HepG2 (cell line): ENCODE results near the gene PIGN. TPM values are rescaled to one million over a fixed set of nuclear protein-coding genes. Genes with fewer than 3 reads are reported as not detected.

ENCODE experiments used
- ATAC-seq: fragments of 200-7000 bp; cut with Tn5 transposase; 3 replicates; pipeline ENCODE4 v1.9.1; 2020; ENCODE audit warnings: mild to moderate bottlenecking, moderate library complexity
- BruUV-seq: library from RNA; stranded (reverse); fragments of 400-500 nt; replicated peaks from 2 replicates; lab custom pipeline; 2021; lab: Mats Ljungman, UMichigan
- CTCF ChIA-PET: fragments of 300-600 bp; formaldehyde crosslinking; extraction: SDS; loops from one replicate; lab custom pipeline; 2021; ENCODE audit warnings: low total read pairs, inconsistent platforms, low intra/inter-chr PET ratio; lab: Yijun Ruan, JAX
- POLR2A ChIA-PET: fragments of 350-600 bp; sonication (Branson Sonifier 250); formaldehyde crosslinking; loops from one replicate; lab custom pipeline; 2020; ENCODE audit warnings: antibody characterized with exemption, inconsistent platforms; lab: Yijun Ruan, JAX
- DNase-seq: peaks from one replicate; pipeline ENCODE4 v3.0.0-alpha.2; 2015; ENCODE audit warnings: low spot score
- FAIRE-seq: peaks from 3 replicates; lab custom pipeline; 2011; peaks lifted over from hg19 to GRCh38; lab: Jason Lieb, UNC
- H2AFZ ChIP-seq: one replicate; pipeline ENCODE4 v1.6.1; 2011; ENCODE audit warnings: low read length, inconsistent platforms
- H3K27ac ChIP-seq: fragments of 300-600 bp; 3 replicates; pipeline ENCODE4 v1.8.0; 2011; ENCODE audit warnings: mixed run types, mild to moderate bottlenecking, mixed read lengths, low read length, inconsistent platforms; ENCODE audit not compliant: insufficient read depth; ENCODE audit errors: extremely low read length
- H3K27me3 ChIP-seq, 2 experiments: fragments of 200-600 bp in 1 of 2; 2 replicates in 1 of 2; 3 replicates in 1 of 2; pipeline versions ENCODE4 v1.6.0 to v1.8.0; 2011; ENCODE audit warnings: low read length in 2 of 2, mild to moderate bottlenecking in 2 of 2, moderate library complexity in 2 of 2, inconsistent platforms in 1 of 2; ENCODE audit not compliant: insufficient read depth in 2 of 2, control insufficient read depth in 1 of 2
- H3K36me3 ChIP-seq, 2 experiments: fragments of 200-600 bp in 1 of 2; replicated peaks in 1 of 2; 2 replicates in 1 of 2; 3 replicates in 1 of 2; pipeline versions ENCODE4 v1.5.1 to v1.8.0; 2011; ENCODE audit warnings: low read length in 2 of 2, inconsistent platforms in 1 of 2; ENCODE audit not compliant: insufficient read depth in 2 of 2, control insufficient read depth in 1 of 2
- H3K4me1 ChIP-seq: 2 replicates; pipeline ENCODE4 v1.5.1; 2012; ENCODE audit warnings: low read length, inconsistent platforms; ENCODE audit not compliant: insufficient read depth
- H3K4me2 ChIP-seq: 2 replicates; pipeline ENCODE4 v1.6.0; 2011; ENCODE audit warnings: low read depth, low read length, inconsistent platforms
- H3K4me3 ChIP-seq, 3 experiments: fragments of 200-600 bp in 1 of 3; sonication (generic), shearing (Covaris generic) in 1 of 3; replicated peaks in 1 of 3; 2 replicates each; pipeline ENCODE4 v1.5.1; 2011 to 2016; ENCODE audit warnings: low read length in 3 of 3, inconsistent platforms in 2 of 3, low read depth in 2 of 3, mild to moderate bottlenecking in 2 of 3, control low read depth in 1 of 3, mixed read lengths in 1 of 3; ENCODE audit not compliant: insufficient read depth in 1 of 3
- H3K79me2 ChIP-seq: one replicate; pipeline ENCODE4 v1.6.1; 2011; ENCODE audit warnings: low read length, inconsistent platforms; ENCODE audit not compliant: insufficient read depth
- H3K9ac ChIP-seq: 2 replicates; pipeline ENCODE4 v1.6.0; 2011; ENCODE audit warnings: mild to moderate bottlenecking, low read depth, low read length, inconsistent platforms; ENCODE audit not compliant: insufficient read depth
- H3K9me3 ChIP-seq: 2 replicates; pipeline ENCODE4 v1.5.1; 2012; ENCODE audit warnings: mild to moderate bottlenecking, low read length
- H4K20me1 ChIP-seq: 2 replicates; pipeline ENCODE4 v1.6.0; 2011; ENCODE audit warnings: inconsistent platforms, mild to moderate bottlenecking, low read length, moderate library complexity; ENCODE audit not compliant: insufficient read depth
- BCL3 ChIP-seq: sonication (generic); formaldehyde crosslinking; IDR thresholded peaks from 2 replicates; pipeline ENCODE4 v1.5.1; 2020; ENCODE audit warnings: mild to moderate bottlenecking, missing genetic modification reagents, moderate library complexity
- DMAP1 ChIP-seq: IDR thresholded peaks from 2 replicates; pipeline ENCODE4 v1.6.1; 2016
- ESRRA ChIP-seq: sonication (generic); formaldehyde crosslinking; IDR thresholded peaks from 2 replicates; pipeline ENCODE4 v1.5.1; 2020; ENCODE audit warnings: mild to moderate bottlenecking, low read depth, missing genetic modification reagents
- FOXA3 ChIP-seq: IDR thresholded peaks from 2 replicates; pipeline ENCODE4 v1.6.1; 2016; ENCODE audit warnings: missing genetic modification reagents, missing compliant biosample characterization
- HOXA7 ChIP-seq: sonication (generic); formaldehyde crosslinking; IDR thresholded peaks from 2 replicates; pipeline ENCODE4 v1.8.1; 2022; ENCODE audit warnings: mild to moderate bottlenecking, missing genetic modification reagents, moderate library complexity
- NFIC ChIP-seq: IDR thresholded peaks from 2 replicates; pipeline ENCODE4 v1.6.1; 2012; ENCODE audit warnings: mild to moderate bottlenecking, low read length, inconsistent platforms
- NFKBIZ ChIP-seq: IDR thresholded peaks from 2 replicates; pipeline ENCODE4 v1.6.1; 2018; ENCODE audit warnings: missing genetic modification reagents, missing compliant biosample characterization
- NKX3-1 ChIP-seq: sonication (generic); formaldehyde crosslinking; IDR thresholded peaks from 2 replicates; pipeline ENCODE4 v1.5.0; 2020; ENCODE audit warnings: missing genetic modification reagents
- RBFOX2 ChIP-seq: fragments of 200-400 bp; formaldehyde crosslinking; IDR thresholded peaks from 2 replicates; pipeline ENCODE4 v1.6.1; 2017; ENCODE audit warnings: low read depth, mild to moderate bottlenecking, low read length
- SALL2 ChIP-seq: sonication (generic); formaldehyde crosslinking; IDR thresholded peaks from 2 replicates; pipeline ENCODE4 v1.8.1; 2023; ENCODE audit warnings: mild to moderate bottlenecking, missing genetic modification reagents, inconsistent platforms
- THYN1 ChIP-seq: sonication (generic); formaldehyde crosslinking; IDR thresholded peaks from 2 replicates; pipeline ENCODE4 v1.8.1; 2023; ENCODE audit warnings: low read depth, mild to moderate bottlenecking, moderate library complexity, missing genetic modification reagents, borderline replicate concordance
- TOE1 ChIP-seq: sonication (generic); formaldehyde crosslinking; IDR thresholded peaks from 2 replicates; pipeline ENCODE4 v1.4.0; 2020; ENCODE audit warnings: mild to moderate bottlenecking, missing genetic modification reagents
- ZBTB44 ChIP-seq: sonication (generic); formaldehyde crosslinking; IDR thresholded peaks from 2 replicates; pipeline ENCODE4 v1.4.0; 2020; ENCODE audit warnings: missing genetic modification reagents
- ZFP91 ChIP-seq: sonication (generic); formaldehyde crosslinking; IDR thresholded peaks from 2 replicates; pipeline ENCODE4 v1.9.0; 2022; ENCODE audit warnings: missing genetic modification reagents, mild to moderate bottlenecking, borderline replicate concordance
- ZNF10 ChIP-seq: sonication (generic); formaldehyde crosslinking; IDR thresholded peaks from 2 replicates; pipeline ENCODE4 v1.4.0; 2020; ENCODE audit warnings: mild to moderate bottlenecking, low read depth, missing genetic modification reagents, borderline replicate concordance
- ZNF44 ChIP-seq: sonication (generic); formaldehyde crosslinking; IDR thresholded peaks from 2 replicates; pipeline ENCODE4 v1.5.1; 2020; ENCODE audit warnings: mild to moderate bottlenecking, missing genetic modification reagents
- ZNF552 ChIP-seq: sonication (generic); formaldehyde crosslinking; IDR thresholded peaks from 2 replicates; pipeline ENCODE4 v1.9.0; 2022; ENCODE audit warnings: missing genetic modification reagents, mild to moderate bottlenecking, borderline replicate concordance
- ZNF557 ChIP-seq: sonication (generic); formaldehyde crosslinking; IDR thresholded peaks from 2 replicates; pipeline ENCODE4 v1.4.0; 2020; ENCODE audit warnings: missing genetic modification reagents
- ZNF761 ChIP-seq: sonication (generic); formaldehyde crosslinking; conservative IDR thresholded peaks from 2 replicates; pipeline ENCODE4 v1.4.0; 2020; ENCODE audit warnings: mild to moderate bottlenecking, missing genetic modification reagents
- ZSCAN22 ChIP-seq: sonication (generic); formaldehyde crosslinking; IDR thresholded peaks from 2 replicates; pipeline ENCODE4 v1.4.0; 2020; ENCODE audit warnings: mild to moderate bottlenecking, missing genetic modification reagents
- WGBS: methylation state at CpG from one replicate; pipeline ENCODE4 v1.1.6; 2017; ENCODE audit warnings: low lambda C conversion rate; 5-methylcytosine and 5-hydroxymethylcytosine counted together
- in situ Hi-C: cut with HindIII; loops from 2 replicates; pipeline ENCODE4 v1.10.0; 2017; ENCODE audit warnings: low pct_unique_long_range_greater_than_20kb; ENCODE audit not compliant: extremely low pct_ligation_motif_present
- intact Hi-C: fragments of 100-400 bp; cut with micrococcal nuclease; formaldehyde crosslinking; loops from one replicate; pipeline ENCODE4 v1.10.0; 2022; ENCODE audit not compliant: unreplicated experiment
- polyA plus RNA-seq, 8 experiments: library from polyadenylated mRNA; depleted of rRNA in 3 of 8; stranded (reverse) in 7 of 8; unstranded in 1 of 8; fragments of >200 nt; fragmentation: Illumina TruSeq in 4 of 8; extraction: Trizol in 4 of 8; gene quantifications; 2 replicates each; pipeline versions ENCODE4 v1.2.1 to v1.2.3, GENCODE V29; 2011 to 2016; ENCODE audit warnings: low read depth in 4 of 8, missing spikeins in 1 of 8, mixed read lengths in 1 of 8; ENCODE audit not compliant: insufficient read depth in 1 of 8
- total RNA-seq, 5 experiments: library from RNA; depleted of rRNA; stranded (reverse); fragments of >200 nt; fragmentation: Illumina TruSeq; extraction: Trizol; gene quantifications; 2 replicates each; pipeline ENCODE4 v1.2.3, GENCODE V29; 2016; ENCODE audit warnings: low read depth in 1 of 5

Gene PIGN
- total and polyA plus RNA-seq, 2 of the 13 experiments (the other 11 are each of a cell fraction or from before 2014, with no cell fraction given) = 15.5 to 33.6 TPM

- in situ Hi-C loops = no loop called here
- no peak for ATAC-seq
Observed at GRCh38 chr18:62177271-62177670, 9.6 kb downstream of the PIGN start.

More at GRCh38 chr18:62177271-62177670, 9.6 kb downstream of the PIGN start:
- TF ChIP-seq ZNF761 (CRISPR knock-in tag) (no peak), ZNF44 (no peak), NFKBIZ (CRISPR knock-in tag) (no peak), BCL3 (CRISPR knock-in tag) (no peak), DMAP1 (CRISPR knock-in tag) (no peak), ZNF557 (no peak), ZNF552 (no peak), HOXA7 (CRISPR knock-in tag) (no peak), ZBTB44 (CRISPR knock-in tag) (no peak), ZNF10 (no peak), THYN1 (CRISPR knock-in tag) (no peak), RBFOX2 (no peak), SALL2 (CRISPR knock-in tag) (no peak), TOE1 (no peak), NKX3-1 (CRISPR knock-in tag) (no peak), ZSCAN22 (CRISPR knock-in tag) (no peak), ESRRA (CRISPR knock-in tag) (no peak), ZFP91 (CRISPR knock-in tag) (no peak), FOXA3 (CRISPR knock-in tag) (no peak), NFIC (no peak)
- Histone ChIP-seq H3K4me2 (no peak overlapping the region), H2AFZ (no peak overlapping the region), H3K79me2 (peaks cover 7% of the 10 kb centered on the region), H3K27ac (no peak overlapping the region), H3K4me1 (peaks cover 8% of the 10 kb centered on the region), H3K9ac (no peak overlapping the region), H3K27me3 (no peaks in the 10 kb centered on the region), H3K9me3 (no peaks in the 10 kb centered on the region), H4K20me1 (no peaks in the 10 kb centered on the region), H3K4me3 (no peak overlapping the region), H3K36me3 (no peaks in the 10 kb centered on the region)
- ChIA-PET POLR2A (no interaction called here), CTCF (no interaction called here)
- DNase-seq (no peak), FAIRE-seq (no peak)
- 89% methylated on average over 3 of the region's 3 CpGs for WGBS
- intact Hi-C loops = no loop called here
- no TSS peak for BruUV-seq
